ENCODE measurements around the gene ZNF10.

DNA sequence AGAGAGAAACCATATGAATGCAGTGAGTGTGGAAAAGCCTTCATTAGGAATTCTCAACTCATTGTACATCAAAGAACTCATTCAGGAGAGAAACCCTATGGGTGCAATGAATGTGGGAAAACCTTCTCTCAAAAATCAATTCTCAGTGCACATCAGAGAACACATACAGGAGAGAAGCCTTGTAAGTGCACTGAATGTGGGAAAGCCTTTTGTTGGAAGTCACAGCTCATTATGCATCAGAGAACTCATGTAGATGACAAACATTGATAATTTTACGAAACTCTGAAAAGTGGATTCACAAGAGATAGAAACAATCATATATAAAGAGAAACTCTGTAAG is 73.8 kb downstream of the ZNF10 start:
- TF ChIP-seq, protein P1, sequence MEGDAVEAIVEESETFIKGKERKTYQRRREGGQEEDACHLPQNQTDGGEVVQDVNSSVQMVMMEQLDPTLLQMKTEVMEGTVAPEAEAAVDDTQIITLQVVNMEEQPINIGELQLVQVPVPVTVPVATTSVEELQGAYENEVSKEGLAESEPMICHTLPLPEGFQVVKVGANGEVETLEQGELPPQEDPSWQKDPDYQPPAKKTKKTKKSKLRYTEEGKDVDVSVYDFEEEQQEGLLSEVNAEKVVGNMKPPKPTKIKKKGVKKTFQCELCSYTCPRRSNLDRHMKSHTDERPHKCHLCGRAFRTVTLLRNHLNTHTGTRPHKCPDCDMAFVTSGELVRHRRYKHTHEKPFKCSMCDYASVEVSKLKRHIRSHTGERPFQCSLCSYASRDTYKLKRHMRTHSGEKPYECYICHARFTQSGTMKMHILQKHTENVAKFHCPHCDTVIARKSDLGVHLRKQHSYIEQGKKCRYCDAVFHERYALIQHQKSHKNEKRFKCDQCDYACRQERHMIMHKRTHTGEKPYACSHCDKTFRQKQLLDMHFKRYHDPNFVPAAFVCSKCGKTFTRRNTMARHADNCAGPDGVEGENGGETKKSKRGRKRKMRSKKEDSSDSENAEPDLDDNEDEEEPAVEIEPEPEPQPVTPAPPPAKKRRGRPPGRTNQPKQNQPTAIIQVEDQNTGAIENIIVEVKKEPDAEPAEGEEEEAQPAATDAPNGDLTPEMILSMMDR (IDR thresholded peaks at IDR 0.05): no peak
- TF ChIP-seq POLR2A (IDR thresholded peaks at IDR 0.05): no peak
- TF ChIP-seq EP300 (IDR thresholded peaks at IDR 0.05): no peak
